Upper lobe of left lung (tissue), 6 donors: Measurements from ENCODE around the gene ASIC5. TPM values are rescaled to one million over a fixed set of nuclear protein-coding genes. Genes with fewer than 3 reads are reported as not detected.

Experiments
- ATAC-seq, 2 donors: fragments of 200-7000 bp; cut with Tn5 transposase; one replicate each; pipeline ENCODE4 v1.9.1; 2022; ENCODE audit warnings: mild to moderate bottlenecking in 2 of 2, moderate library complexity in 2 of 2; ENCODE audit not compliant: low FRiP score in 2 of 2
- DNase-seq, 2 donors: peaks; one replicate each; pipeline ENCODE4 v3.0.0-alpha.2; 2019 to 2020
- H3K27ac ChIP-seq, 4 donors: fragments of 200-600 bp; sonication (generic); one replicate each; pipeline ENCODE4 v1.5.1; 2016 to 2019
- H3K27me3 ChIP-seq, 4 donors: fragments of 200-600 bp; sonication (generic); one replicate each; pipeline ENCODE4 v1.5.1; 2017 to 2019
- H3K36me3 ChIP-seq, 4 donors: fragments of 200-600 bp; sonication (generic); one replicate each; pipeline ENCODE4 v1.5.1; 2016 to 2019
- H3K4me1 ChIP-seq, 4 donors: fragments of 200-600 bp; sonication (generic); one replicate each; pipeline ENCODE4 v1.5.1; 2018 to 2019
- H3K4me3 ChIP-seq, 4 donors: fragments of 200-600 bp; sonication (generic); one replicate each; pipeline ENCODE4 v1.5.1; 2017 to 2019; ENCODE audit warnings: mild to moderate bottlenecking in 2 of 4, moderate library complexity in 1 of 4
- H3K9me3 ChIP-seq, 4 donors: fragments of 200-600 bp; sonication (generic); one replicate each; pipeline ENCODE4 v1.5.1; 2018 to 2019
- EP300 ChIP-seq, 4 donors: sonication (generic); formaldehyde crosslinking; IDR thresholded peaks; one replicate each; pipeline ENCODE4 v1.5.1; 2017; ENCODE audit warnings: antibody characterized with exemption in 4 of 4, control low read depth in 2 of 4
- POLR2A ChIP-seq, 4 donors: fragments of 450-650 bp; IDR thresholded peaks; one replicate each; pipeline ENCODE4 v1.5.1; 2016 to 2017; ENCODE audit warnings: antibody characterized with exemption in 4 of 4, mild to moderate bottlenecking in 2 of 4
- POLR2AphosphoS5 ChIP-seq, 2 donors: sonication (generic); formaldehyde crosslinking; IDR thresholded peaks; one replicate each; pipeline ENCODE4 v1.5.1; 2017; ENCODE audit warnings: antibody characterized with exemption in 2 of 2
- WGBS, 2 donors: methylation state at CpG; one replicate each; pipeline ENCODE4 v1.1.5; 2017 to 2018; 5-methylcytosine and 5-hydroxymethylcytosine counted together
- total RNA-seq, 6 donors: library from RNA; depleted of rRNA in 4 of 6; stranded (reverse); fragments of >200 nt in 4 of 6; gene quantifications; one replicate each; pipeline versions ENCODE4 v1.1.0 to v1.2.1, GENCODE V29; 2016 to 2021
- TF ChIP-seq, protein P1 (sequence below), 6 experiments: fragments of 450-650 bp in 4 of 6; fragments of 200-600 bp in 2 of 6; sonication (generic) in 2 of 6; IDR thresholded peaks; one replicate each; pipeline ENCODE4 v1.5.1; 2016 to 2019; ENCODE audit warnings: antibody characterized with exemption in 6 of 6
- donor health status: DM: no; HTN: no; CAD: no; lungs with moderate emphysema.
- donor health status: DM: no; HTN: yes; CAD: no; lungs with severe emphysema.

ASIC5 gene
- total RNA-seq, 6 donors from 2014 or later = not detected

DNA sequence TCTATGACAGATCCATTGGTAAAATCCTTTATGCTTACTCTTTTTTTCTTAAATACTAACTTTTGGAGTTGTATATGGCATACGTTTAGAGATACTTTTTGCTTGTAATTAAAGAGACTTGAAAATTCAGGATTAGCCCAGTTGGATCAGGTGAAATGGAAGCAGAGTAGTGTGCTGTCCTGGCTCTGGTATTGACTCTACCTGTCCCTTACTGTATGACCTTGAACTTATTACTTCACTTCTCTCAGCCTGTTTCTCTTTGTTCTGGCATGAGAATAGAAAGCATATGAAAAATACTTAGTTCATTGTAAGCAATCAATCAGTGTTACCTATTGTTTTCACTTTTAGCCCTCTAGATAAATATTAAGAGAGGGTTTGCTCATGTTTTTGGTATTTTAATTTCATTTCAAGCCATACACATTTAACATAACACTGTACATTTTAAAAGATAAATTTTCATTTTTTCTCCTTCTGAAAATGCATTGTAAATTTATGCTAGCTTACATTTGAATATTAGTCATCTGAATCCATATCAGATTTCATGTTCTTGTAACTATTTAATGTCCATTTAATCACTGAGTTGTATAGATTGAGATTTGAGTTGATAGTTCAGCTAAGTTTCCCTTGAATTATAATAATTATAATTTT lies 71.4 kb downstream of the ASIC5 start:
- Histone ChIP-seq H3K27me3 (no peaks in the 10 kb centered on the region), H3K9me3 (no peaks in the 10 kb centered on the region), H3K27ac (no peak overlapping the region), H3K4me1 (no peaks in the 10 kb centered on the region), H3K4me3 (no peak overlapping the region), H3K36me3 (peaks cover 0 to 7% (median 0%) of the 10 kb centered on the region in 4 donors)
- 85 to 100% methylated on average over 1 of the region's 1 CpG for WGBS, 2 donors
- DNase-seq (no peak), ATAC-seq (no peak)
- TF ChIP-seq POLR2A (IDR thresholded peaks at IDR 0.05) = no peak
- TF ChIP-seq, protein P1, sequence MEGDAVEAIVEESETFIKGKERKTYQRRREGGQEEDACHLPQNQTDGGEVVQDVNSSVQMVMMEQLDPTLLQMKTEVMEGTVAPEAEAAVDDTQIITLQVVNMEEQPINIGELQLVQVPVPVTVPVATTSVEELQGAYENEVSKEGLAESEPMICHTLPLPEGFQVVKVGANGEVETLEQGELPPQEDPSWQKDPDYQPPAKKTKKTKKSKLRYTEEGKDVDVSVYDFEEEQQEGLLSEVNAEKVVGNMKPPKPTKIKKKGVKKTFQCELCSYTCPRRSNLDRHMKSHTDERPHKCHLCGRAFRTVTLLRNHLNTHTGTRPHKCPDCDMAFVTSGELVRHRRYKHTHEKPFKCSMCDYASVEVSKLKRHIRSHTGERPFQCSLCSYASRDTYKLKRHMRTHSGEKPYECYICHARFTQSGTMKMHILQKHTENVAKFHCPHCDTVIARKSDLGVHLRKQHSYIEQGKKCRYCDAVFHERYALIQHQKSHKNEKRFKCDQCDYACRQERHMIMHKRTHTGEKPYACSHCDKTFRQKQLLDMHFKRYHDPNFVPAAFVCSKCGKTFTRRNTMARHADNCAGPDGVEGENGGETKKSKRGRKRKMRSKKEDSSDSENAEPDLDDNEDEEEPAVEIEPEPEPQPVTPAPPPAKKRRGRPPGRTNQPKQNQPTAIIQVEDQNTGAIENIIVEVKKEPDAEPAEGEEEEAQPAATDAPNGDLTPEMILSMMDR (IDR thresholded peaks at IDR 0.05) = no peak
- no peak for TF ChIP-seq EP300 (IDR thresholded peaks at IDR 0.05)
- TF ChIP-seq POLR2AphosphoS5 (IDR thresholded peaks at IDR 0.05) = no peak

DNA sequence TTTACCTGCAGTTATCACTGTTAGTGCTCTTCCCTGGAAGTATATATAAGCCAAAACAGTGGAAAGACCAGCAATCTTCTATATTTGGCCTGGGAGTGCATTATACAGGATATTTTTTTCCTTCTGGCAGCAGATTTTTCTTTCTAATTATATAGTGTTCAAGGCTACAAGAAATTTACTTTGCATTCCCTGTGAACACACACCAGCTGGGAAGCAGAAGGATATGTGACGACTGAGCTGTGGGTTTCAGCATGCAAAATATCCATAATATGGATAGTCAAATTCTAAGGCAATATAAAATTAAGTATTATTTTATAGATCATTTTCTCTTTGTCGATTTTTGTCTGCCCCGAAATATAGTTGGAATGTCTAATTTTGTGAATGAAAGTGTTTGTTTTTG lies 76.1 kb downstream of the ASIC5 start:
- H3K4me3 ChIP-seq = no peak overlapping the region
- DNase-seq (no peak), ATAC-seq (no peak)
- H3K27ac ChIP-seq = no peak overlapping the region
- no peaks in the 10 kb centered on the region for H3K9me3 ChIP-seq
- no peaks in the 10 kb centered on the region for H3K27me3 ChIP-seq
- TF ChIP-seq POLR2AphosphoS5 (IDR thresholded peaks at IDR 0.05) (no peak), EP300 (IDR thresholded peaks at IDR 0.05) (no peak), POLR2A (IDR thresholded peaks at IDR 0.05) (no peak)
- TF ChIP-seq, protein P1 (IDR thresholded peaks at IDR 0.05) = no peak
- H3K36me3 ChIP-seq = peaks cover 0 to 7% (median 0%) of the 10 kb centered on the region in 4 donors
- 94% methylated on average over 3 of the region's 3 CpGs for WGBS, 2 donors
- peaks cover 0 to 4% (median 0%) of the 10 kb centered on the region in 4 donors for H3K4me1 ChIP-seq

DNA sequence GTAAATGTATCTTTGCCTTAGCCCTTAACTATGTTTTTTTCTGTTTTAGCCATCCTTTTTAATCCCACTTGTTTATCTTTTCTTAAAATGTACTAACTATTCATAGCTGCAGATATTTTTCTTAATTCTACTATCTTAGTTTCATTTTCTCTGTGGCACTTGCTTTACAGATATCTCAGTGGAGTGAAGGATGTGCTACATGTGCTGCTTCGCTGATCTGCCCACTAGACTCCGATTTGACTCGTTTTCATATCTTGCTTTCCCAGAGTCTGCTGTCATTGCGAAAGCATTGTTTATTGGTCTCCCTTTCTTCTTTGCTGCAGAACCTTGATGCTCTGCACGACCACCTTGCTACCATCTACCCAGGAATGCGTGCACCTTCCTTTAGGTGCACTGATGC lies 76.7 kb downstream of the ASIC5 start:
- WGBS, 2 donors = 63 to 70% methylated on average over 6 of the region's 6 CpGs
- H3K27ac ChIP-seq = no peak overlapping the region
- peaks cover 0 to 4% (median 0%) of the 10 kb centered on the region in 4 donors for H3K4me1 ChIP-seq
- no peak for TF ChIP-seq EP300 (IDR thresholded peaks at IDR 0.05)
- TF ChIP-seq POLR2A (IDR thresholded peaks at IDR 0.05) = no peak
- TF ChIP-seq, protein P1 (IDR thresholded peaks at IDR 0.05) = no peak
- TF ChIP-seq POLR2AphosphoS5 (IDR thresholded peaks at IDR 0.05) = no peak
- H3K36me3 ChIP-seq = peaks cover 0 to 2% (median 0%) of the 10 kb centered on the region in 4 donors
- ATAC-seq (no peak), DNase-seq (no peak)
- no peaks in the 10 kb centered on the region for H3K27me3 ChIP-seq
- H3K9me3 ChIP-seq = no peaks in the 10 kb centered on the region
- no peak overlapping the region for H3K4me3 ChIP-seq

DNA sequence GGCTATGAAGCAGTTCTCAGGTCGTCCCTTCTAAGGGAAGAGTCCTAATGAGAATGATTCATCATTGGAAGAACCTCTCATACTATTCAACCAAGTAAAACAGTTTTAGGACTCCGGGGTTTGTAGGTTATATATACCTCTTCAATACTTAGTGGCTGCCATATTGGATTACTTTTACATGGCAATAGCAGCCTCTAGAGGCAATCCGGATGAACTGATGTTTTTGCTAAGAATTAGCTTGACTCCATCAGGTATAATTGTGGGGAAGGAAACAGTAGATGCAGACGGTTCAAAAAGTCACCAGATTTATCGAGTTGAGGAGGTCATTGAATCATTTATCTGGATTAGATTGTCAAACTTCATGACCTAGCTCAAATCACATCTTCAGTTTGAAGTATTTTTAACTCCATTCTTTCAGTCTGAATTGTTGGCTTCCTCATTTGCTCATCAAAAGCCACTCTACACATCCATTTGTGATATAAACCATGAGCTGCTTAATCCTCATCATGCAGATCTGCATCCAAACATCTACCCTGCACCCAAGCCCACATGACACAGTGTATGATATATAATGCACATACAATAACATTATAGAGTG lies 78.9 kb downstream of the ASIC5 start:
- no peak for DNase-seq
- Histone ChIP-seq H3K9me3 (no peaks in the 10 kb centered on the region), H3K4me3 (no peak overlapping the region), H3K27me3 (no peaks in the 10 kb centered on the region), H3K4me1 (peaks cover 0 to 4% (median 1%) of the 10 kb centered on the region in 4 donors), H3K27ac (no peak overlapping the region), H3K36me3 (no peaks in the 10 kb centered on the region)
- peak; percentile 80 to 89 for ATAC-seq
- TF ChIP-seq, protein P1 (IDR thresholded peaks at IDR 0.05) = peak; percentile 37 to 86 (median 66)
- no peak for TF ChIP-seq POLR2A (IDR thresholded peaks at IDR 0.05)
- TF ChIP-seq POLR2AphosphoS5 (IDR thresholded peaks at IDR 0.05) = no peak
- no peak for TF ChIP-seq EP300 (IDR thresholded peaks at IDR 0.05)
- 10 to 14% methylated on average over 5 of the region's 5 CpGs for WGBS, 2 donors
